Measurements from ENCODE around the gene SLC34A1.
"Not testable (repeated sequence)": the region's sequence is repeated elsewhere in the genome, so short reads cannot be mapped to it uniquely, and the experiment has no call there.

SLC34A1 gene

GRCh38 chr5:177355162-177355867 lies 28.9 kb upstream of the SLC34A1 start:
- no peak for DNase-seq

- DNase-seq: no peak
These were observed 28.4 kb upstream of the SLC34A1 start for GRCh38 chr5:177355868-177356168.

GRCh38 chr5:177356746-177357145 lies 27.5 kb upstream of the SLC34A1 start:
- no peak for DNase-seq

- DNase-seq: no peak
These were observed 27.1 kb upstream of the SLC34A1 start for GRCh38 chr5:177357146-177357458.

- DNase-seq: peak; percentile 87
These were observed 26.5 kb upstream of the SLC34A1 start, which contains the start of gene RGS14 for GRCh38 chr5:177357459-177358351. TSS of gene RGS14 (plus strand) at chr5:177357924. CDS start at chr5:177358025, 101 bp downstream.

GRCh38 chr5:177358370-177358819 lies 25.8 kb upstream of the SLC34A1 start:
- DNase-seq: no peak

GRCh38 chr5:177359451-177359851 lies 24.8 kb upstream of the SLC34A1 start:
- no peak for DNase-seq

GRCh38 chr5:177359860-177360259 lies 24.4 kb upstream of the SLC34A1 start:
- no peak for DNase-seq

GRCh38 chr5:177360740-177361139 lies 23.5 kb upstream of the SLC34A1 start:
- not testable (repeated sequence) for DNase-seq

- DNase-seq: no peak
These were observed 22.6 kb upstream of the SLC34A1 start for GRCh38 chr5:177361418-177362291.

GRCh38 chr5:177362292-177362609 lies 22.0 kb upstream of the SLC34A1 start:
- no peak for DNase-seq

- peak; percentile 82 for DNase-seq
These were observed 21.4 kb upstream of the SLC34A1 start for GRCh38 chr5:177362610-177363507.

- no peak for DNase-seq
These were observed 20.7 kb upstream of the SLC34A1 start for GRCh38 chr5:177363565-177363964.

GRCh38 chr5:177364159-177364962 lies 19.9 kb upstream of the SLC34A1 start:
- DNase-seq: no peak

GRCh38 chr5:177365845-177366527 lies 18.2 kb upstream of the SLC34A1 start:
- DNase-seq: no peak

- no peak for DNase-seq
These were observed 17.5 kb upstream of the SLC34A1 start for GRCh38 chr5:177366528-177367322.

- DNase-seq: no peak
These were observed 16.8 kb upstream of the SLC34A1 start for GRCh38 chr5:177367323-177367848.

- no peak for DNase-seq
These were observed 16.0 kb upstream of the SLC34A1 start for GRCh38 chr5:177367981-177368868.

Data from CD4-positive, alpha-beta T cell treated with Interleukin-12 subunit alpha and Interleukin-12 subunit beta, for 1 hour (primary cell).